Tibial nerve (tissue), 4 donors: Measurements from ENCODE around the gene PCDHAC1. TPM values are rescaled to one million over a fixed set of nuclear protein-coding genes. Genes with fewer than 3 reads are reported as not detected.

Experiments used
- DNase-seq, 2 donors: peaks; one replicate each; pipeline ENCODE4 v3.0.0-alpha.2; 2019; ENCODE audit warnings: low spot score in 2 of 2
- H3K27ac ChIP-seq, 4 donors: fragments of 200-600 bp; sonication (generic) in 3 of 4; one replicate each; pipeline ENCODE4 v1.5.1; 2017 to 2019; ENCODE audit warnings: mild to moderate bottlenecking in 1 of 4
- H3K27me3 ChIP-seq, 2 donors: fragments of 200-600 bp; sonication (generic) in 1 of 2; one replicate each; pipeline versions ENCODE4 v1.5.1 to v1.6.0; 2017 to 2019
- H3K36me3 ChIP-seq, 3 donors: fragments of 200-600 bp; sonication (generic); one replicate each; pipeline ENCODE4 v1.5.1; 2018 to 2019
- H3K4me1 ChIP-seq, 4 donors: fragments of 200-600 bp; sonication (generic) in 3 of 4; one replicate each; pipeline ENCODE4 v1.5.1; 2017 to 2019
- H3K4me3 ChIP-seq, 4 donors: fragments of 200-600 bp; sonication (generic) in 3 of 4; one replicate each; pipeline ENCODE4 v1.5.1; 2017 to 2019; ENCODE audit warnings: mild to moderate bottlenecking in 1 of 4, moderate library complexity in 1 of 4
- H3K9me3 ChIP-seq, 4 donors: fragments of 200-600 bp; sonication (generic) in 3 of 4; one replicate each; pipeline ENCODE4 v1.5.1; 2017 to 2019
- CTCF ChIP-seq, 5 experiments: fragments of 200-600 bp in 3 of 5; fragments of 450-650 bp in 2 of 5; sonication (generic) in 3 of 5; IDR thresholded peaks; one replicate each; pipeline ENCODE4 v1.5.1; 2016 to 2019; ENCODE audit warnings: antibody characterized with exemption in 5 of 5, mild to moderate bottlenecking in 3 of 5, moderate library complexity in 2 of 5
- EP300 ChIP-seq, 2 donors: sonication (generic); formaldehyde crosslinking; IDR thresholded peaks; one replicate each; pipeline ENCODE4 v1.6.1; 2017; ENCODE audit warnings: antibody characterized with exemption in 2 of 2, mild to moderate bottlenecking in 1 of 2
- POLR2A ChIP-seq, 2 donors: fragments of 450-650 bp; IDR thresholded peaks; one replicate each; pipeline ENCODE4 v1.6.1; 2017; ENCODE audit warnings: antibody characterized with exemption in 2 of 2, mild to moderate bottlenecking in 2 of 2, moderate library complexity in 2 of 2
- WGBS, 2 donors: methylation state at CpG; one replicate each; pipeline ENCODE4 v1.1.5; 2018; 5-methylcytosine and 5-hydroxymethylcytosine counted together
- total RNA-seq, 4 donors: library from RNA; depleted of rRNA; stranded (reverse); fragments of >200 nt; gene quantifications; one replicate each; pipeline ENCODE4 v1.1.0, GENCODE V29; 2016

PCDHAC1 gene
- total RNA-seq, 4 donors from 2014 or later, result 1.2 to 3.3 (median 2.7) TPM

GRCh38 chr5:140882591-140882899 is 43.6 kb upstream of the PCDHAC1 start:
- WGBS, 2 donors, result 13 to 20% methylated on average over 12 of the region's 12 CpGs
- no peak overlapping the region for H3K27ac ChIP-seq
- peak in 1 of 2 donors; percentile 32 for DNase-seq
- no peaks in the 10 kb centered on the region for H3K27me3 ChIP-seq
- peaks cover 0 to 52% (median 5%) of the 10 kb centered on the region in 4 donors for H3K9me3 ChIP-seq
- H3K4me3 ChIP-seq, result peak overlapping the region in 2 of 4 donors; percentile 7 to 35
- TF ChIP-seq EP300 (IDR thresholded peaks at IDR 0.05) (no peak), CTCF (IDR thresholded peaks at IDR 0.05) (peak in 1 of 5 experiments; percentile 18)
- no peaks in the 10 kb centered on the region for H3K4me1 ChIP-seq
- no peaks in the 10 kb centered on the region for H3K36me3 ChIP-seq

- DNase-seq, result no peak
These were observed 42.7 kb upstream of the PCDHAC1 start for GRCh38 chr5:140883373-140883772.

GRCh38 chr5:140883927-140884697 is 42.0 kb upstream of the PCDHAC1 start:
- TF ChIP-seq EP300 (IDR thresholded peaks at IDR 0.05), result no peak
- TF ChIP-seq POLR2A (IDR thresholded peaks at IDR 0.05), result no peak
- TF ChIP-seq CTCF (IDR thresholded peaks at IDR 0.05), result no peak

More at GRCh38 chr5:140883373-140883772, 42.7 kb upstream of the PCDHAC1 start:
- Histone ChIP-seq H3K9me3 (peaks cover 0 to 50% (median 5%) of the 10 kb centered on the region in 4 donors), H3K27ac (no peak overlapping the region), H3K36me3 (no peaks in the 10 kb centered on the region), H3K27me3 (no peaks in the 10 kb centered on the region), H3K4me3 (no peak overlapping the region), H3K4me1 (no peaks in the 10 kb centered on the region)
- 40 to 54% methylated on average over 16 to 39 of the region's 41 CpGs for WGBS, 2 donors
- no peak for TF ChIP-seq POLR2A (IDR thresholded peaks at IDR 0.05)
- TF ChIP-seq CTCF (IDR thresholded peaks at IDR 0.05), result no peak
- no peak for TF ChIP-seq EP300 (IDR thresholded peaks at IDR 0.05)

GRCh38 chr5:140916325-140916724 is 9.8 kb upstream of the PCDHAC1 start:
- TF ChIP-seq POLR2A (IDR thresholded peaks at IDR 0.05) (no peak), EP300 (IDR thresholded peaks at IDR 0.05) (no peak), CTCF (IDR thresholded peaks at IDR 0.05) (no peak)
- H3K4me3 ChIP-seq, result no peak overlapping the region
- DNase-seq, result no peak
- H3K27me3 ChIP-seq, result no peaks in the 10 kb centered on the region
- no peaks in the 10 kb centered on the region for H3K4me1 ChIP-seq
- peaks cover 0 to 32% (median 0%) of the 10 kb centered on the region in 4 donors for H3K9me3 ChIP-seq
- WGBS, 2 donors, result 94% methylated on average over 1 of the region's 1 CpG
- no peak overlapping the region for H3K27ac ChIP-seq
- H3K36me3 ChIP-seq, result no peaks in the 10 kb centered on the region

More at GRCh38 chr5:140883927-140884697, 42.0 kb upstream of the PCDHAC1 start:
- no peaks in the 10 kb centered on the region for H3K4me1 ChIP-seq
- H3K27ac ChIP-seq, result no peak overlapping the region
- WGBS, 2 donors, result 42 to 49% methylated on average over 54 to 79 of the region's 79 CpGs
- H3K27me3 ChIP-seq, result no peaks in the 10 kb centered on the region
- H3K36me3 ChIP-seq, result no peaks in the 10 kb centered on the region
- peaks cover 0 to 50% (median 5%) of the 10 kb centered on the region in 4 donors for H3K9me3 ChIP-seq
- H3K4me3 ChIP-seq, result no peak overlapping the region
- no peak for DNase-seq

- no peak for DNase-seq
- TF ChIP-seq POLR2A (IDR thresholded peaks at IDR 0.05) (no peak), EP300 (IDR thresholded peaks at IDR 0.05) (no peak), CTCF (IDR thresholded peaks at IDR 0.05) (no peak)
- WGBS, 2 donors, result 61 to 67% methylated on average over 4 of the region's 4 CpGs
- Histone ChIP-seq H3K27ac (no peak overlapping the region), H3K4me1 (peaks cover 0 to 24% (median 0%) of the 10 kb centered on the region in 4 donors), H3K36me3 (no peaks in the 10 kb centered on the region), H3K4me3 (no peak overlapping the region), H3K9me3 (peaks cover 0 to under 1% (median 0%) of the 10 kb centered on the region in 4 donors), H3K27me3 (peaks cover 0 to 26% of the 10 kb centered on the region in 2 donors)
These were observed 2.5 kb upstream of the PCDHAC1 start for GRCh38 chr5:140923601-140924000.
